ENCODE results near the gene RPP38. TPM values are rescaled to one million over a fixed set of nuclear protein-coding genes. Genes with fewer than 3 reads are reported as not detected.

Gene RPP38
- total RNA-seq, 1 donor from 2014 or later: 9.9 TPM

GRCh38 chr10:15059914-15060313 is 37.2 kb upstream of the RPP38 start:
- DNase-seq: no peak
- no peak for TF ChIP-seq CTCF (IDR thresholded peaks at IDR 0.05; ENCODE audit: borderline replicate concordance)
- intact Hi-C loops (cut with micrococcal nuclease): no loop called here
- peaks cover 28% of the 10 kb centered on the region for H3K9me3 ChIP-seq (replicated peaks)
- no peaks in the 10 kb centered on the region for H3K36me3 ChIP-seq
- no peak overlapping the region for H3K4me3 ChIP-seq
- H3K27ac ChIP-seq (replicated peaks): no peak overlapping the region
- no peaks in the 10 kb centered on the region for H3K4me1 ChIP-seq
- peaks cover 4% of the 10 kb centered on the region for H3K27me3 ChIP-seq (ENCODE audit: low read depth)

- intact Hi-C loops (cut with micrococcal nuclease): no loop called here
- peaks cover 35% of the 10 kb centered on the region for H3K9me3 ChIP-seq (replicated peaks)
- H3K27ac ChIP-seq (replicated peaks): no peak overlapping the region
- no peak for TF ChIP-seq CTCF (IDR thresholded peaks at IDR 0.05; ENCODE audit: borderline replicate concordance)
- H3K36me3 ChIP-seq: no peaks in the 10 kb centered on the region
- H3K4me3 ChIP-seq: no peak overlapping the region
- no peak for DNase-seq
- H3K4me1 ChIP-seq: no peaks in the 10 kb centered on the region
- peaks cover 4% of the 10 kb centered on the region for H3K27me3 ChIP-seq (ENCODE audit: low read depth)
Observed at GRCh38 chr10:15060638-15061037, 36.5 kb upstream of the RPP38 start.

DNA sequence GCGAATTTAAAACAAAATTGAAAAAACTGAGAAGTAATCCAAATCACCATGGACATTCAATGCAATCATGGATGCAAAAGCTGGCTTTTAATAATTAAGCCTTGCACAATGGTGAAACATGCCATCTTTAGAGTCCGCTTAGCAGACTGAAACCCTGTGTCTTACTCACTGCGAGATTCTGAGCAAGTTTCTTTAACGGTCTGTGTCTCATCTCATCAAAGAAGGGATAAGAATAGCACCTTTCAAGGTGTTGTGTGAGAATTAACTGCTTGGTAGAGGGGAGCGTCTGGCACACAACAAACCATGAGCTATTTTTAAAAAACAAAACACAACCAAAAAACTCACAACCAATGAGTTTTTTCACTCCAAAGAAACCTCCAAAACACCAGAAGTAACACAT is 30.0 kb upstream of the RPP38 start:
- intact Hi-C loops (cut with micrococcal nuclease): no loop called here
- no peak for TF ChIP-seq CTCF (IDR thresholded peaks at IDR 0.05; ENCODE audit: borderline replicate concordance)
- H3K27me3 ChIP-seq (ENCODE audit: low read depth): peaks cover 4% of the 10 kb centered on the region
- H3K9me3 ChIP-seq (replicated peaks): peaks cover 24% of the 10 kb centered on the region
- H3K4me1 ChIP-seq: no peaks in the 10 kb centered on the region
- no peak for DNase-seq
- H3K36me3 ChIP-seq: no peaks in the 10 kb centered on the region
- no peak overlapping the region for H3K27ac ChIP-seq (replicated peaks)
- no peak overlapping the region for H3K4me3 ChIP-seq

DNA sequence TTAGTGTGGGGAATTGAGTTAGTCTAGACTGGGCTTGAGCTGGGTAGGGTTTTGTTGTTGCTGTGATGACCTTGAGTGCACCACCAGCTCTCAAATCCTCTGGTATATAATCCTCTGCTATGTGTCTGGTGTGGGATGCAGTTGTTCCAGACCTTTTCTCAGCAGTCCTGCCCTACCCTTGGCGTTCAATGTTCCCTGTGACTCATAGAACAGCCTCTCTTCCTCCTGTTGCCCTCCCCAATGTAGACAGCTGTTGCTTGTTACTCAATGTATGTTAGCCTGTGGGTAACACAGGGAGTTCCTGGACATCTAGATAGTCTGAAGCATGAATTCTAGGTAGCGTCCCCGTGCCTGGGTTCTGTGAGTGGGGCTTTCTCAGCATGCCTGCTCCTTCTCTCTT is 28.4 kb upstream of the RPP38 start:
- TF ChIP-seq CTCF (IDR thresholded peaks at IDR 0.05; ENCODE audit: borderline replicate concordance): no peak
- Histone ChIP-seq H3K9me3 (replicated peaks) (peaks cover 31% of the 10 kb centered on the region), H3K4me1 (no peaks in the 10 kb centered on the region), H3K27me3 (ENCODE audit: low read depth) (no peaks in the 10 kb centered on the region), H3K4me3 (no peak overlapping the region), H3K27ac (replicated peaks) (no peak overlapping the region), H3K36me3 (no peaks in the 10 kb centered on the region)
- no peak for DNase-seq
- intact Hi-C loops (cut with micrococcal nuclease): no loop called here

- Histone ChIP-seq H3K9me3 (replicated peaks) (peaks cover 31% of the 10 kb centered on the region), H3K36me3 (no peaks in the 10 kb centered on the region), H3K27ac (replicated peaks) (no peak overlapping the region), H3K4me1 (no peaks in the 10 kb centered on the region), H3K4me3 (no peak overlapping the region), H3K27me3 (ENCODE audit: low read depth) (no peaks in the 10 kb centered on the region)
- intact Hi-C loops (cut with micrococcal nuclease): no loop called here
- DNase-seq: no peak
- no peak for TF ChIP-seq CTCF (IDR thresholded peaks at IDR 0.05; ENCODE audit: borderline replicate concordance)
Observed at GRCh38 chr10:15069230-15069629, 27.9 kb upstream of the RPP38 start.

DNA sequence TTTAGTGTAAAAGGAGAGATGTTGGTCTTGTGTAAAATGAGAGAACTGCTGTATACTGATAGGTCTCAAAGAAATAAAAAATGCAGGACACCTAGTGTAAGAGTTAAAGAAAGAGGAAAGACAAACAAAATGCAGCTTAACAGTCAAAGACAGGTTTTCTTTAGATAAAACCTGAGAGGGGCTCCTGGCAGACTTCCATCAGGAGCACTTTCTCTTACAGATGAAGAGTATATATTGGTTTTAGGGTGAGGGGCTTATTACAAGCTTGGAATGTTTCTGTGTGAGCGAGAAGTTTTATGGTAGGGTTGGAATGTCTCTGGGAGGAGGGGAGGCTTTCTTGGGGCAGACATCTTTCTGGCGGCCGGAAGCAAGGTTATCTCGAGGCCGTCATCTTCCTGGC is 24.8 kb upstream of the RPP38 start:
- H3K4me1 ChIP-seq: no peaks in the 10 kb centered on the region
- intact Hi-C loops (cut with micrococcal nuclease): no loop called here
- H3K36me3 ChIP-seq: no peaks in the 10 kb centered on the region
- peaks cover 15% of the 10 kb centered on the region for H3K9me3 ChIP-seq (replicated peaks)
- TF ChIP-seq CTCF (IDR thresholded peaks at IDR 0.05; ENCODE audit: borderline replicate concordance): no peak
- no peak for DNase-seq
- no peak overlapping the region for H3K27ac ChIP-seq (replicated peaks)
- no peaks in the 10 kb centered on the region for H3K27me3 ChIP-seq (ENCODE audit: low read depth)
- no peak overlapping the region for H3K4me3 ChIP-seq

Data from left ventricle myocardium inferior (tissue), 1 donor.